HEK293T (cell line): ENCODE measurements around the gene SPATA25.

Experiments used
- ARNT ChIP-seq: fragments of 450-650 bp; IDR thresholded peaks from 2 replicates; pipeline ENCODE4 v1.6.1; 2017; ENCODE audit warnings: mild to moderate bottlenecking
- BHLHE40 ChIP-seq: fragments of 450-650 bp; IDR thresholded peaks from 2 replicates; pipeline ENCODE4 v1.6.1; 2016; ENCODE audit warnings: mild to moderate bottlenecking, moderate library complexity, borderline replicate concordance
- FOXA1 ChIP-seq: fragments of 450-650 bp; IDR thresholded peaks from 2 replicates; pipeline ENCODE4 v1.6.1; 2016; ENCODE audit warnings: mild to moderate bottlenecking
- FOXM1 ChIP-seq: fragments of 450-650 bp; IDR thresholded peaks from 2 replicates; pipeline ENCODE4 v1.6.1; 2017; ENCODE audit warnings: mild to moderate bottlenecking, borderline replicate concordance
- HDGF ChIP-seq: fragments of 450-650 bp; IDR thresholded peaks from 2 replicates; pipeline ENCODE4 v1.6.1; 2017; ENCODE audit warnings: antibody characterized with exemption, borderline replicate concordance
- L3MBTL2 ChIP-seq: fragments of 450-650 bp; conservative IDR thresholded peaks from 2 replicates; pipeline ENCODE4 v1.6.1; 2016; ENCODE audit warnings: mild to moderate bottlenecking
- NFRKB ChIP-seq: fragments of 450-650 bp; IDR thresholded peaks from 2 replicates; pipeline ENCODE4 v1.6.1; 2016; ENCODE audit warnings: mild to moderate bottlenecking, moderate library complexity
- SP1 ChIP-seq: fragments of 450-650 bp; IDR thresholded peaks from 2 replicates; pipeline ENCODE4 v1.6.1; 2017
- TF ChIP-seq, protein P1 (sequence below): fragments of 450-650 bp; IDR thresholded peaks from 2 replicates; pipeline ENCODE4 v1.6.1; 2016

DNA sequence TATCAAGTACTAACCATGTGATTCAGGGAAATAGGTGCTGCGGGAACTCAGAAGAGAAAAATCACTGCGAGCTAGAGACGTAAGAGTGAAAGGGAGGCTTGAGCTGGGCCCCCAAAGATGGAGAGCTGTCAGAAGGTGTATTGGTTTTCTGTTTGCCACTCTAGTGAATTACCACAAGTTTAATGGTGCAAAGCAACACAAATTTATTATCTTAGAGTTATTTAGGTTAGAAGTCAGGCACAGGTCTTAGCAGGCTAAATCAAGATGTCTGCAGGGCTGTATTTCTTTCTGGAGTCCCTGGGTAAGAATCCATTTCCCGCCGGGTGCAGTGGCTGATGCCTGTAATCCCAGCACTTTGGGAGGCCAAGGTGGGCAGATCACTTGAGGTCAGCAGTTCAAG is 27.5 kb downstream of the SPATA25 start:
- TF ChIP-seq HDGF (no peak), ARNT (no peak), SP1 (no peak), NFRKB (no peak), FOXM1 (no peak), L3MBTL2 (no peak), BHLHE40 (no peak), FOXA1 (no peak)
- TF ChIP-seq, protein P1, sequence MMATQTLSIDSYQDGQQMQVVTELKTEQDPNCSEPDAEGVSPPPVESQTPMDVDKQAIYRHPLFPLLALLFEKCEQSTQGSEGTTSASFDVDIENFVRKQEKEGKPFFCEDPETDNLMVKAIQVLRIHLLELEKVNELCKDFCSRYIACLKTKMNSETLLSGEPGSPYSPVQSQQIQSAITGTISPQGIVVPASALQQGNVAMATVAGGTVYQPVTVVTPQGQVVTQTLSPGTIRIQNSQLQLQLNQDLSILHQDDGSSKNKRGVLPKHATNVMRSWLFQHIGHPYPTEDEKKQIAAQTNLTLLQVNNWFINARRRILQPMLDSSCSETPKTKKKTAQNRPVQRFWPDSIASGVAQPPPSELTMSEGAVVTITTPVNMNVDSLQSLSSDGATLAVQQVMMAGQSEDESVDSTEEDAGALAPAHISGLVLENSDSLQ: no peak
